ENCODE measurements around the gene TPTE.
"Not testable (repeated sequence)": the region's sequence is repeated elsewhere in the genome, so short reads cannot be mapped to it uniquely, and the experiment has no call there.

DNA sequence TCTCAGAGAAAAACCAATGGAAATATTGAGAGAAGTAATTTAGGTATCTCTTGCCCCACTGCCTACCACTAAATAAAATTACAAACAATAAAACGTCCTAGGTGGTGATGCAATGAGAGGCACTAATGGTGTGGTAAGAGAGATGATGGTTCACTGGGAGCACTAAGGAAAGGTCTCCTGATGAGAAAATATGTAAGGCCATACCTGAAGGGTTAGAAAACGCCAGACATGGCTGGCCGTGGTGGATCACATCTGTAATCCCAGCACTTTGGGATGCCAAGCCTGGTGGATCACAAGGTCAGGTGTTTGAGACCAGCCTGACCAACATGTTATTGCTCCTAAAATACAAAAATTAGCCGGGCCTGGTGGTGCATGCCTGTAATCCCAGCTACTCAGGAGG is 41.5 kb upstream of the TPTE start:
- not testable (repeated sequence) for TF ChIP-seq CTCF (IDR thresholded peaks at IDR 0.05; ENCODE audit: insufficient read depth, low read length); POLR2AphosphoS5 (IDR thresholded peaks at IDR 0.05; ENCODE audit: low read depth); REST (IDR thresholded peaks at IDR 0.05; ENCODE audit: insufficient replicate concordance, low read depth)
